NCI-H69 (cell line): ENCODE measurements around the gene STAT6.
"Not testable (repeated sequence)": the region's sequence is repeated elsewhere in the genome, so short reads cannot be mapped to it uniquely, and the experiment has no call there.

Experiments
- DNase-seq: peaks from one replicate; lab custom pipeline; 2025; lab: John Stamatoyannopoulos, UW

STAT6 gene

DNA sequence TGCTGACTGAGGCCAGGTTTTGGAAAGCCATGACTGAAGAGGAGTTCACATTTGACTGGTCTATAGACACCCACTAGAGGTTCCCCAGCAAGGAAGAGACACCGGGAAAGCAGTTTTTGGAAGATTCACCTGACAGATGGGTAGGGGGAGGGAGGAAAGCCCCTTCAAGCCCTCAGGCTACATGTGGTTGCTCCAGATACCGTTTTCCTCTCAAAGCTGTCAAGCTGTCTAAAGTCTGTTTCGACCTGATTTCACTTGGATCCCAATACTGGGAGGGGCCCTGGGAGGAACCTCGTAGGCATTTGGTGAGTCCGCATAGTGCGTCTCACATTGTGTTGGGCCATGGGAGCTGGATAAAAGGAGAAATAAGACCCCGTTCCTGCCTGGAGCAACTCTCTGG is 15.4 kb upstream of the STAT6 start:
- peak; percentile 59 for DNase-seq

- no peak for DNase-seq
Observed at GRCh38 chr12:57126061-57126460, 14.9 kb upstream of the STAT6 start.

DNA sequence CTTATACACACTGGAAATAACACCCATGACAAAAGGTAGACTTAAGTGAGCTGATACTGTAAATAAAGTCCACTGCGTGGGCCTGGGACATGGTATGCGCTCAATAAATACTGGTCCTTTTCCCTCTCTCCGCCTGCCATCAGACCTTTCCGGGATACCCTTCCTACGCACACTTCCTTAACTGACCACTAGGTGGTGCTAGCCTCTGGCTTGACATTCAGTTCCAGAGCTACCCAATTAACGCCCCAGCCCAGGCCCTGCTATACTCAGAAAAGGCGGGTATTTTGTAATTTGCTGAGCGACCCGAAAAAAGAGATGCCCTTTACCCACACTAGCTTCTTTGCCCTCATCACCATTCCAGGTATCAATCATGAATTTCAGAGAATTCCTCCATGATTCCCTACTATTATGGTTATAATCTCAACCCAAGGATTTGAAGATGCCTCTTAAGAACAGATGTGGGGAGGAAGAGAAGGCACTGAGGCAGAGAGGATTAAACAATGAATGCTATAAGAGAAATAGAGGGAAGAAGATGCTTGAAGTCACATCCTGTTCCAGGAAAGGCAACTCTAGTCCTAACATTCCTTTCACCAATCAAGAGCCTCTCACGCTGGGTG is 13.2 kb upstream of the STAT6 start:
- peak; percentile 85 for DNase-seq

- no peak for DNase-seq
Observed at GRCh38 chr12:57123813-57124212, 12.7 kb upstream of the STAT6 start.

GRCh38 chr12:57120718-57121117 is 9.6 kb upstream of the STAT6 start:
- not testable (repeated sequence) for DNase-seq

GRCh38 chr12:57119294-57120085 is 8.3 kb upstream of the STAT6 start:
- no peak for DNase-seq

DNA sequence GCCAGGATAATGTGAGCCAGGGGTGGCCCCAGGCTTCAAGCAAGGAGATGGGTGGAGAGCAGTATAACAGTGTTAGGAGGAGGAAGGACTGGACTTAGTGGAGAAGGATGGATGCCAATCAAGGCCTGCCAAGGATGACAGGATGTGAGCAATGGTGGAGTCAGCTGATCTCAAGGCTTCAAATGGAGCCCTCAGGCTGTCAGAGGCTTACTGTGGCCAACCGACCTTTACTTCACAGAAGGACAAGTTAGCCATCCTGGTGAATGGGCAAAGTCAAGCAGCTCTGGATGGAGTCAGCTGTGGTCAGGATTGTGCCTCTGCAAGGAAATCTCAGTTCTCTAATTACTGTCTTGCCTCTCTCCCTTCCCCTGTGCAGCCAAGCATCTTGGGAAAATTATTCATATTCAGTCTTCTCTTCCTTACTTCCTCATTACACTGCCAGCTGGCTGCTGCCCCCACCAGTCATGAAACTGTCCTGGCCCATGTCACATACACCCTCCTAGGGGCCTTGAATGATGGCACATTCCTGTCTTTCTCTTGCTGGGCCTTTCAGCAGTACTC is 7.6 kb upstream of the STAT6 start:
- DNase-seq: no peak

DNA sequence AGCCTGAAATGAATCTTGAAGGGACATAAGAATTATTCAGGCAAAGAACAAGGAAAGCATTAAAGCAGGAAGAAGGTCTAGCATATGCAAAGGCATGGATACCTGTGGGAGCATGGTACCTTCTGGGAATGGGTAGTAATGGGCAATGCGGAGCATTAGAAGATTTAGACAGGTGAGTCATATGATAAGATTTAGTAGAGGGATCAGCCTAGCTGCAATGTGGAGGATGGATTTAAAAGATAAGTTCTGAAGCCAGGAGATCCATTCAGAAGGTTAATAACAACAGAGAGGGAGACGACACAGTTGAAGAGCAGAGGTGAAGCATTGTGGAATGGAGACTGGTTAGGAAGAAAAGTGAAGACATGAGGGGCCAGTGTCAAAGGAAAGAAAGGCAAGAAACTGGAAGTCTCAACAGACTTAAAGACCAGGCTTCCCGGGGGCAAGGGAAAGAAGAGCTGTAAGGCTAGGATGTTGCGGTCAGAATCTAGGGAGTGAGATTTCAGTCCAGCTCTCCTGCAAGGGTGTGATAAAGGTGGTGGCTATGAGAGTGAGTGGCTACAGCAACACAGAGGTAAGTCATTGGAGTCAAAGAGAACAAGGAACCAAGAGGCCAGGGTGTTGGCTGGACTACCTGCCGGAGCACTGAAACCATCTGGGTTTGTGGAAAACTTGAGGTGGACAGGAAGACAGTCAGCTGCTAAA is 5.6 kb upstream of the STAT6 start:
- DNase-seq: no peak

GRCh38 chr12:57112492-57113294 is 1.5 kb upstream of the STAT6 start:
- DNase-seq: no peak

DNA sequence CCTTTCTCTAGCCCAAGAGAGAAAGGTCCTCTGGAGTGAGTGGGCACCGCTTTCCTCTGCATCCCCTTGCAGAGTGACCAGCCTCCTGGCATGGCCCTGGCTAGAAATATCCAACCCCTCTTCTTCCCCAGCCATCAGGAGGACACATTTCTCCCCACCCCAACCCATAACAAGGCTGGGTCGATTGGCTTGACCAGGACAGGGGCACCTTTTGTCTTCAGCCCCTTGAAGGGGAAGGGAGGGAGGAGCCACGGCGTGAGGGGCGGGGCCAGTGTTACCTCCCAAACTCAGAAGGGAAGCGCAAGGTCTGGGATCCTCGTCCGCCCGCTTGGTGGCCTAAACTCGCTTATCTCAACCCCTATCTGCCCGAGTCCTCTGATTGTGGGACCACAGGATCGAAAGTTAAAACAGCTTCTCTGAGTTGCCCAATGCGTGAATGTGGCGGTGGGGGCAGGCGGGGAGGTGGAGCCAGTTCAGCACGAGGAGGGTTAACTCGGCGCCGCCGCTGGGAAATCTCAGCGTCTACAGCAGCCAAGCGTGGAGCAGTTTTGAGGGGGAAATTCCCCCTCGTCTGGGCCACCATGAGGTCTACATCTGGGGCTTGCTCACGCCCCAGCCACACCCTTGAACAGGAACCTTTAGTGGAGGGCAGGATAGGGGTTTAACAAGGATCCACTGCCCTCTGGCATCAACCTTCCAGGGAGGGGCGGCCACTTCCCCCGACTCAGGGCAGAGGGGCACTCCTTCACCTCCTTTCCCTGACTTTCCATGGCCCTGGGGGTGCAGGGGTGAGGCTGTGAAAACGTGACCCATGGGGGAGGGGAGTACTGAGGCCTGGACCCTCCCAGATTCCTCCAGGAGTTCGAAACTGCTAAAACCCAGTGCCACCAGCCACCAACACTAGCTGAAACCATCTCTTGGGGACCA is 795 bp downstream of the STAT6 start:
- DNase-seq: no peak

GRCh38 chr12:57109207-57110103 is 1.7 kb downstream of the STAT6 start:
- DNase-seq: no peak

- no peak for DNase-seq
Observed at GRCh38 chr12:57107456-57108155, 3.6 kb downstream of the STAT6 start.

DNA sequence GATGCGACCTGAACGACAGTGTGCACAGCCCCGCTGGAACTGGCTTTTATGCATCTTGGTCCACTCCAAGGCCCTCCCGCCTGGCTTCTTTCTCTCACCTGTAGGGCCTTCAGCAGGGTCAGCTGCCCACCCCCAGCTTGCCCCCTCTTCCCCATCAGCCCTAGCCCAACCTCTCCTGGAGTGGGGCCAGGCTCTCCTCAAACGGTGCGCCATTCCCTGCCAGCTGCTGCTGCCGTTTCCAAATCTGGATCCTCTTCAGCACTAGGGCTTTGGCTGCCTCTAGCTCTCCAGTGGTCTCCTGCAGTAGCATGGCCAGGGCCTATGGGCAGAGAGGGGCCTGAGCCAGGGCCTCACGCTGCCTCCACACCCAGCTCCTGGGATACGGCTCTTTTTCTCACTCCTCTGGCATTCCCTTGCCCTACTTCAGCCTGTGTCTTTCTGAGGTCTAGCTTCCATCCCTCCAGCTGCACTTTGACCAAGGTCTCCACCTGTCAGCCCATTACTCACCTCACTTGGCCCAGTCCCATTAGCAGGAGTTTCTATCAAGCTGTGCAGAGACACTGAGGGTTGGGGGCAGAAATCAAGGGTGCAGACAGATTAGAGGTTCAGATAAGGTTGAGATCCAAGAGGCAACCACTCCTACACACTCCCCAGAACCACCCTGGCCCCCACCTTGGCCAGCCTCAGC is 5.0 kb downstream of the STAT6 start:
- DNase-seq: no peak

DNA sequence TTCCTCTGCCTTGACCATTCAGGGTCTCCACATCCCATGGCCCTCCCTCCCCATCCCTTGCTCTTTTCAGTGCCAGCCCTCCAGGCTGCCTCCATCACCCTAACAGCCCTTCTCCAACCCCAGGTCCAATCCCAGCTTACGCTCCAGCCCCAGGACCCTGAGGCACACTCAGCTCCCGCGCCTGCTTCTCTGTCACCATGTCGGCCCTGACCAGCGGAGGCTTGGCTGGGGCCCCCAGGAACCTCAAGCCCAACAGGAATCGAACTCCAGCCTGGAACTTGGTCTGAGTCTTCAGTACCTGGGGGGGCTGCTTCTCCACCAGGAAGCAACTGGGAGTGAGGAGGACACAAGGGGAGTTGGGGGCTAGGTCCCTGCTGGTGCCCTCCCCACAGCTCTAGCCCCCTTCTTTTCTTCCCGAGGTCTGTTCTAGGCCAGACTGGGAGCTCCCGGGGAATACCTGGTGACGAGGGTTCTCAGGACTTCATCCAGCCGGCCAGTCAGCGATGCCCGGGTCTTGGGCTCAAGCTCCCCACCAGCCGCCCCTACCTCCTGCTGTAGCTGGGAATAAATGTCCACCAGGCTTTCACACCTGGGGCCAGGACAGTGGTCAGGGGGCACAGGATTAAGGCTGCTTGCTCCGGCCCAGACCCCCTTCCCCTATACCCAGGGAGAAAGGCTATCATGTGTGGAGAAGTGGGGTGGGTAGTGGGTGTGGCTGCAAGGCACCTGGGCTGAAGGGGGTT is 6.0 kb downstream of the STAT6 start:
- no peak for DNase-seq

- DNase-seq: no peak
Observed at GRCh38 chr12:57104292-57104910, 6.8 kb downstream of the STAT6 start.

DNA sequence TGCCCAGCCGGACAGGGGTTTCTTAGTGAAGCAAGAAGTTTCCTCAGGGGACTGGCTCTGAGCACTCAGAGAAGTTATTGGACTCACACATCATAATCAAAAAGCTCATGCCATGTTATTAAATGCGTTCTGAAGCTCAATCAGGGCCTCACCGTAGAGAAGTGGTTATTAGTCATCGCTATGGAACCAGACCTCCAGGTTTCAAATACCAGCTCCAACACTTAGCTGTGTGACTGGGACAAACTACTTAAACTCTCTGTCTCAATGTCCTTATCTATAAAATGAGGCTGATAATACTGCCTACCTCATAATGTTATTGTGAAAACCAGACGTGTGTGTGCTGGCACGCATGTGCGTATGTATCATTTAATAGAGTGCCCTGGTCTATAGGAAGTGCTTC is 7.3 kb downstream of the STAT6 start:
- no peak for DNase-seq
